Breast epithelium (tissue), 4 donors: ENCODE measurements around the gene RAB13. TPM values are rescaled to one million over a fixed set of nuclear protein-coding genes. Genes with fewer than 3 reads are reported as not detected.
"Not testable (repeated sequence)": the region's sequence is repeated elsewhere in the genome, so short reads cannot be mapped to it uniquely, and the experiment has no call there.

ENCODE experiments used
- DNase-seq, 2 donors: peaks; one replicate each; pipeline ENCODE4 v3.0.0-alpha.2; 2019; ENCODE audit warnings: low spot score in 2 of 2
- H3K27ac ChIP-seq, 2 donors: fragments of 200-600 bp; sonication (generic) in 1 of 2; one replicate each; pipeline ENCODE4 v1.5.1; 2016 to 2019; ENCODE audit warnings: mild to moderate bottlenecking in 1 of 2
- H3K27me3 ChIP-seq, 2 donors: fragments of 200-600 bp; sonication (generic) in 1 of 2; one replicate each; pipeline versions ENCODE4 v1.5.1 to v1.6.0; 2017 to 2019; ENCODE audit warnings: control low read depth in 1 of 2, mild to moderate bottlenecking in 1 of 2
- H3K36me3 ChIP-seq: fragments of 200-600 bp; one replicate; pipeline ENCODE4 v1.5.1; 2019
- H3K4me1 ChIP-seq, 2 donors: fragments of 200-600 bp; sonication (generic); one replicate each; pipeline ENCODE4 v1.5.1; 2016 to 2019; ENCODE audit warnings: control low read depth in 1 of 2
- H3K4me3 ChIP-seq, 3 donors: fragments of 200-600 bp; sonication (generic); 1 replicate in 2 of 3; 2 replicates in 1 of 3; pipeline ENCODE4 v1.5.1; 2016 to 2019; ENCODE audit warnings: mild to moderate bottlenecking in 3 of 3, moderate library complexity in 2 of 3
- H3K9me3 ChIP-seq, 2 donors: fragments of 200-600 bp; sonication (generic) in 1 of 2; one replicate each; pipeline ENCODE4 v1.5.1; 2016 to 2019; ENCODE audit warnings: control low read depth in 1 of 2
- POLR2A ChIP-seq: fragments of 450-650 bp; IDR thresholded peaks from one replicate; pipeline ENCODE4 v1.6.1; 2016; ENCODE audit warnings: antibody characterized with exemption, mild to moderate bottlenecking, moderate library complexity
- POLR2AphosphoS5 ChIP-seq, 3 donors: sonication (generic); formaldehyde crosslinking; IDR thresholded peaks; one replicate each; pipeline ENCODE4 v1.6.1; 2017; ENCODE audit warnings: antibody characterized with exemption in 3 of 3
- intact Hi-C: fragments of 100-400 bp; cut with DNase I; formaldehyde crosslinking; loops from one replicate; pipeline ENCODE4 v1.15.1; 2023; ENCODE audit warnings: low total_unique reads
- total RNA-seq, 3 donors: library from RNA; depleted of rRNA; stranded (reverse); fragments of >200 nt; gene quantifications; one replicate each; pipeline ENCODE4 v1.1.0, GENCODE V29; 2016
- TF ChIP-seq, protein P1 (sequence below), 3 donors: fragments of 450-650 bp; IDR thresholded peaks; one replicate each; pipeline ENCODE4 v1.5.1; 2016 to 2017; ENCODE audit warnings: antibody characterized with exemption in 3 of 3, mild to moderate bottlenecking in 3 of 3, moderate library complexity in 3 of 3

The RAB13 gene
- total RNA-seq, 3 donors from 2014 or later = 45.8 to 68.3 (median 62.6) TPM

- TF ChIP-seq POLR2AphosphoS5 (IDR thresholded peaks at IDR 0.05) (no peak), POLR2A (no peak)
- TF ChIP-seq, protein P1, sequence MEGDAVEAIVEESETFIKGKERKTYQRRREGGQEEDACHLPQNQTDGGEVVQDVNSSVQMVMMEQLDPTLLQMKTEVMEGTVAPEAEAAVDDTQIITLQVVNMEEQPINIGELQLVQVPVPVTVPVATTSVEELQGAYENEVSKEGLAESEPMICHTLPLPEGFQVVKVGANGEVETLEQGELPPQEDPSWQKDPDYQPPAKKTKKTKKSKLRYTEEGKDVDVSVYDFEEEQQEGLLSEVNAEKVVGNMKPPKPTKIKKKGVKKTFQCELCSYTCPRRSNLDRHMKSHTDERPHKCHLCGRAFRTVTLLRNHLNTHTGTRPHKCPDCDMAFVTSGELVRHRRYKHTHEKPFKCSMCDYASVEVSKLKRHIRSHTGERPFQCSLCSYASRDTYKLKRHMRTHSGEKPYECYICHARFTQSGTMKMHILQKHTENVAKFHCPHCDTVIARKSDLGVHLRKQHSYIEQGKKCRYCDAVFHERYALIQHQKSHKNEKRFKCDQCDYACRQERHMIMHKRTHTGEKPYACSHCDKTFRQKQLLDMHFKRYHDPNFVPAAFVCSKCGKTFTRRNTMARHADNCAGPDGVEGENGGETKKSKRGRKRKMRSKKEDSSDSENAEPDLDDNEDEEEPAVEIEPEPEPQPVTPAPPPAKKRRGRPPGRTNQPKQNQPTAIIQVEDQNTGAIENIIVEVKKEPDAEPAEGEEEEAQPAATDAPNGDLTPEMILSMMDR (IDR thresholded peaks at IDR 0.05) = no peak
Observed at GRCh38 chr1:154012129-154012528, 26.0 kb upstream of the RAB13 start.

GRCh38 chr1:154006136-154006535 lies 20.0 kb upstream of the RAB13 start:
- TF ChIP-seq, protein P1 (IDR thresholded peaks at IDR 0.05) = no peak
- TF ChIP-seq POLR2A = no peak
- TF ChIP-seq POLR2AphosphoS5 (IDR thresholded peaks at IDR 0.05) = no peak
- H3K9me3 ChIP-seq = no peaks in the 10 kb centered on the region
- H3K4me1 ChIP-seq = no peaks in the 10 kb centered on the region
- H3K27ac ChIP-seq = no peak overlapping the region
- H3K36me3 ChIP-seq = no peaks in the 10 kb centered on the region
- DNase-seq = no peak
- intact Hi-C loops = no loop called here
- H3K4me3 ChIP-seq = no peak overlapping the region
- no peaks in the 10 kb centered on the region for H3K27me3 ChIP-seq

More at GRCh38 chr1:154012129-154012528, 26.0 kb upstream of the RAB13 start:
- no peak for DNase-seq
- Histone ChIP-seq H3K9me3 (no peaks in the 10 kb centered on the region), H3K4me3 (no peak overlapping the region), H3K27ac (no peak overlapping the region), H3K27me3 (no peaks in the 10 kb centered on the region), H3K4me1 (no peaks in the 10 kb centered on the region), H3K36me3 (no peaks in the 10 kb centered on the region)
- intact Hi-C loops = no loop called here

DNA sequence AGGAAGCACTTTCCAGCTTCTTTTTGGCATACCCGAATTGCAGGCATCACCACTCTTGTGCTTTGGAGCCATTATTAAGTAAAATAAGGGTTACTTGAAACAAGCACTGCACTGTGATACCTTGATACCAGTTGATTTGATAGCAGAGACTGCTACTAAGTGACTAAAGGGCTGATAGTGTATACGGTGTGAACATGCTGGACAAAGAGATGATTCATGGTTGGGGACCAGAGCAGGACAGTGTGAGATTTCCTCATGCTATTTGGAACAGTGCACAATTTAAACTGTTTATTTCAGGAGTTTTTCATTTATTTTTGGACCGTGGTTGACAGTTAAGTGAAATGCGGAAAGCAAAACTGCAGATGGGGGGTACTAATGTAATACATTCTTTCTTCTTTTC lies 14.3 kb upstream of the RAB13 start:
- Histone ChIP-seq H3K4me1 (no peaks in the 10 kb centered on the region), H3K4me3 (no peak overlapping the region), H3K9me3 (no peaks in the 10 kb centered on the region), H3K27me3 (no peaks in the 10 kb centered on the region), H3K27ac (no peak overlapping the region), H3K36me3 (no peaks in the 10 kb centered on the region)
- no peak for DNase-seq
- intact Hi-C loops = no loop called here
- TF ChIP-seq, protein P1 (IDR thresholded peaks at IDR 0.05) = no peak
- TF ChIP-seq POLR2AphosphoS5 (IDR thresholded peaks at IDR 0.05) (no peak), POLR2A (no peak)

DNA sequence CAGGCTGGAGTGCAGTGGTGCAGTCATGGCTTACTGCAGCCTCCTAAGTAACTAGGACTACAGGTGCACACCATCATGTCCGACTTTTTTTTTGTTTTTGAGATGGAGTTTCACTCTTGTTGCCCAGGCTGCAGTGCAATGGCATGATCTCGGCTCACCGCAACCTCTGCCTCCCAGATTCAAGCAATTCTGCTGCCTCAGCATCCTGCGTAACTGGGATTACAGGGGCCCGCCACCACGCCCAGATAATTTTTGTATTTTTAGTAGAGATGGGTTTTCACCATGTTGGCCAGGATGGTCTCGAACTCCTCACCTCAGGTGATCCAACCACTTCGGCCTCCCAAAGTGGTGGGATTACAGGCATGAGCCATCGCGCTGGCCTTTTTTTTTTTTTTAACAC lies 10.7 kb upstream of the RAB13 start:
- H3K27me3 ChIP-seq, H3K4me1 ChIP-seq, intact Hi-C loops, H3K36me3 ChIP-seq, H3K27ac ChIP-seq, DNase-seq, H3K4me3 ChIP-seq, H3K9me3 ChIP-seq: not testable (repeated sequence)

DNA sequence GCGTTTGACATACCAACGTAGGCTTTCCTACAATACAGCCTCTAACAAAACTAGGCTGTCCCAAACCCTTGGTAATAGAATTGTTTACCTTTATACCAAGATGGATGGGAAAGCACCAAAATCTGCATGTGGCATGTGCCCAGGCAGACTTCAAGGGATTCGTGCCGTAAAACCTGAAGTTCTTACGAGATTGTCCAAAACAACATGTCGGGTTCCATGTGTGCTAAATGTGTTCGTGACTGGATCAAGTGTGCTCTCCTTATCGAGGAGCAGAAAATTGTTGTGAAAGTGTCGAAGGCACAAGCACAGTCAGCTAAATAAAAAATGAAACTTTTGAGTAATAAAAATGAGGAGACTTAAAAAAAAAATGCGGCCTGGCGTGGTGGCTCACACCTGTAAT lies 9.5 kb upstream of the RAB13 start:
- TF ChIP-seq POLR2AphosphoS5 (IDR thresholded peaks at IDR 0.05) = no peak
- TF ChIP-seq, protein P1 (IDR thresholded peaks at IDR 0.05) = no peak
- no peak for TF ChIP-seq POLR2A
- H3K4me1 ChIP-seq = peaks cover 5 to 8% of the 10 kb centered on the region in 2 donors

DNA sequence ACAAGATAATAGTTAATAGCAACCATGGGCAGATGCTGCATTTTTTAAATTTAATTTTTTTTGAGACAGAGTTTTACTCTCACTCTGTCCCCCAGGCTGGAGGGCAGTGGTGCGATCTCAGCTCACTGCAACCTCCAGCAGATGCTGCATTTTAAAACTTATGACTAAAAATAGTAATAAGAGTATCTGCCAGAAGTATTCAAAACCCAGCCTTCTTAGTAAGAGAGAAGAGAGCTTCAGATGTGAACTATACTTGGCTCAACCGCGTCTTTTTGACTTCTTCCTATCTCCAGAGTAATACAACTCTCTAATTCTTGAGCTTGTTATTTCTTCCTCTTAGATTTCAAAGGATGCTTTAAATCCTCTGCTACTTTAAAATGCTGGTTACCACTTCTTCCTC lies 9.1 kb upstream of the RAB13 start:
- intact Hi-C loops = no loop called here
- no peak for TF ChIP-seq POLR2A
- no peak for TF ChIP-seq POLR2AphosphoS5 (IDR thresholded peaks at IDR 0.05)
- peaks cover 5 to 8% of the 10 kb centered on the region in 2 donors for H3K4me1 ChIP-seq
- H3K36me3 ChIP-seq = no peaks in the 10 kb centered on the region
- no peak overlapping the region for H3K4me3 ChIP-seq
- H3K9me3 ChIP-seq = no peaks in the 10 kb centered on the region
- no peak for DNase-seq
- H3K27ac ChIP-seq = no peak overlapping the region
- no peaks in the 10 kb centered on the region for H3K27me3 ChIP-seq

More for the DNA sequence above, 9.5 kb upstream of the RAB13 start:
- H3K27me3 ChIP-seq = no peaks in the 10 kb centered on the region
- H3K9me3 ChIP-seq = no peaks in the 10 kb centered on the region
- intact Hi-C loops = no loop called here
- H3K4me3 ChIP-seq = no peak overlapping the region
- no peak for DNase-seq
- no peaks in the 10 kb centered on the region for H3K36me3 ChIP-seq
- no peak overlapping the region for H3K27ac ChIP-seq
